Measurements from ENCODE around the gene NRTN.

The NRTN gene

DNA sequence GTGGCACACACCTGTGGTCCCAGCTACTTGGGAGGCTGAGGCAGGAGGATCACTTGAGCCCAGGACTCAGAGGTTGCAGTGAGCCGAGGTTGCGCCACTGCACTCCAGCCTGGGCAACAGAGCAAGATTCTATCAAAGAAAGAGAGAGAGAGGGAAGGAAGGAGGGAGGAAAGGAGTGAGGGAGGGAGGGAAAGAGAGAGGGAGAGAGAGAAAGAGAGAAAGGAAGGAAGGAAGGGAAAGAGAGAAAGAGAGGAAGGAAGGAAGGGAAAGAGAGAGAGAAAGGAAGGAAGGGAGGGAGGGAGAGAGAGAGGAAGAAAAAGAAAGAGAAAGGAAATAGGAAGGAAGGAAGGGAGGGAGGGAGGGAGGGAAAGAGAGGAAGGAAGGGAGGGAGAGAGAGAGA, 12.4 kb downstream of the NRTN start:
- FAIRE-seq, result no peak

DNA sequence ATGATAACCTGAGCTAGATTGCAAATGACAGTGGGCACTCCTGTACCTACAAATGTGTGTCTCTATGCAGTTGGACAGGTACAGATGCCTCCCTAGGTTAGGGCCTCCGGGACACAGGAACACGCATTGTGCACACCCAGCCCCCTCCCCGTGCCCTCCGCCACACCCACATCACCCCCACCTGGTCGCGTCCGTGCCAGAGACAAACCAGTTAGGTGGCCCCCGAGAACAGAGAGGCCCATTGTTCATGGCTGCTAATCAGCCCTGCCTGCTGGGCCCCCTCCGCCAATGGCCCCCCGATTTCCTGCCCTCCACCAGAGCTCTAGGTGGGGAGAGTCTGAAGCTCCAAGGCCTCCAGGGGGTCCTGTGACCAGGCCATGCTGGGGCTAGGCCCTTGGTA, 13.7 kb downstream of the NRTN start:
- no peak for FAIRE-seq

DNA sequence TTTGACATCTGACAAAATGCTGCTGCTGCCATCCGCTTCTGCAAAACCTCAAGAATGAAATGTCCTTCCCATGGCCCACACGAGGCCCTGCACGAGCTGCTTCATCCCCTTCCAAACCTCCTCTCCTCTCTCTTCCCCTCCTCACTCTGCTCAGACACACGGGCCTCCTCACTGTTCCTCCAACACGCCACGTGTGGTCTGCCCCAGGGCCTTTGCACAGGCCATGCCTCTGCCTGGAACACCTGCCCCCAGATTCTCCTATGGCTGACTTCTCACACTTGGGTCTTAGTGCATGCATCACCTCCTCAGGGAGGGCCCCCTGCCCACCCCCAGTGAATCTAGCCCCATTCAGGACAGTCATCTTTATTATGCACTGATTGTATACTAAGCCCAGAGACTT, 15.9 kb downstream of the NRTN start:
- no peak for FAIRE-seq

DNA sequence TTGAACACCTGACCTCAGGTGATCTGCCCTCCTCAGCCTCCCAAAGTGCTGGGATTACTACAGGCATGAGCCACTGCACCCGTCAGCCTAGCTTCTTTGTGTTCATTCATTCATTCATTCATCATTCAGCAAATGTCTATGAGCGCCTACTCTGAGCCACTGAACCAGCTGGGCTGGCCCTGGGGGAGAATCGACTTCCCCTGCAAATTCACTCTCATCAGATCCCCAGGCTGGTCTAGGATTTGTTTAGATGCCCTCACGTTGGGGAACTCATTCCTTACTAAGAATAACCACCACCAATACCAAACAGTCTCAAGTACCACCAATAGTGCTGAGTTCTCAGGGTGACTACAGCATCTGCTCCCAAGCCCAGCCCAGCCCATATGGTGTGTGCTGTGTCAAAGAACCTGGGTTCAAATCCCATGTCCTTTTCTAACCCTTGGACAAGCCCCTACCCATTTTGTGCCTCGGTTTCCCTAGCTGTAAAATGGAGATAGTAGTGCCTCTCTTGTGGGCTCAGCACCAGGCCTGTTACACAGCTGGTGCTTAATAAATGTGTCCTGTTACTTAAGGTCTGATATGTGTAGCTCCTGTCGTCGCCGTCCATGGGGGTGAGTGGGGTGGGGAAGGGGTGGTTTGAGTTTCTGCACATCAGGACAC, 16.8 kb downstream of the NRTN start:
- no peak for FAIRE-seq

DNA sequence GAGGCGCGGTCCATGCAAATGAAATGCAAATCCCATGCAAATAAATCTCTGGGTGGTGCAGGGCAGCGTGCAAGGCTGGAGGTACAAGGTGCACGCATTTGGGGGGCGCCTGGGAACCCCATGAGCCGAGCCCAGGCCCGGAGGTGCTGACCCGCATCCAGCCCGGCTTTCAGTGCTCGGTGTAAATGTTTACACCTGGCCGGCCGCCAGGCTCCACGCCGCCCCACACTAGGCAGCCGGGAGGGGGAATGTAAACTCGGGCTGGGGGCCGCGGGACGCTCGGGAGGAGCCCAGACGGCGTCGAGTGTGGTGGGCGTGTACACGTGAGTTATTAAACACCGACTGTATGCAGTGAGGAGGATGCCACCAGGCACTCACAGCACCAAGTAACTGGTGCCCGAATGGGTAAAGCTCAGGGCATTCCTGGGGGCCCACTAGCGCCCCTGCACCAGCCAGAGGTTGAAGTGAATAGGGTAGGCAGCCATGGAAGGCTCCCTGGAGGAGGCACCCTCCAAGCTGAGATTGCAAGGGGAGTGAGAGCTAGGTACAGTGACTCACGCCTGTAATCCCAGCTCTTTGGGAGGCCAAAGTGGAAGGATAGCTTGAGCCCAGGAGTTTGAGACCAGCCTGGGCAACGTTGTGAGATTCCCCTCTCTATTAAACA, 17.4 kb downstream of the NRTN start:
- no peak for FAIRE-seq

DNA sequence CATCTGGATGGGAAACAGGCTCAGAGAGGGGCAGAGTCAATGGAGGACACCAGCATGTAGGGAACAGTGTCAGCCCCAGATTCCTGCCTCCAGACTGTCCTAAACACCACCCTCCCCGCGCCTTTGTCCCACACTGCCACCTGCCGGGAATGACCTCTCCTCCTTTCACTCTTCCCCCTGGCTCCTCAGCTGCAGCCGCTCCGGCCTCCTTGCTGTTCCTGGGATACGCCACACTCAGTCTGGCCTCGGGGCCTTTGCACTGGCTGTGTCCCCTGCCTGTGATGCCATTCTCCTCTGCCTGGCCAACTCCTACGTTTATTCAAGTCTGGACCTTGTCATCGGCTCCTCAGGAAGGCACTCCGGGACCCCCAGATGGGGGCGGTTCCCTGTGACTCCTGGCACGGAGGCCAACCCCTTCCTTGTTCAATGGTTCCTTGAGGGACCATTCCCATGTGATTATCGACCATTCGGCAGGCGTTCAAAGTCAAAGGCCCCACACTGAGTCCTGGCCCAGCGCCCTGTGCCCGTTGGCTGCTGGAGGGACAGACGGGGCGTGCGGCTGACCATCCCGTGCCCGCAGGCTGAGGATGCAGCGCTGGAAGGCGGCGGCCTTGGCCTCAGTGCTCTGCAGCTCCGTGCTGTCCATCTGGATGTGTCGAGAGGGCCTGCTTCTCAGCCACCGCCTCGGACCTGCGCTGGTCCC, 18.9 kb downstream of the NRTN start:
- no peak for FAIRE-seq

DNA sequence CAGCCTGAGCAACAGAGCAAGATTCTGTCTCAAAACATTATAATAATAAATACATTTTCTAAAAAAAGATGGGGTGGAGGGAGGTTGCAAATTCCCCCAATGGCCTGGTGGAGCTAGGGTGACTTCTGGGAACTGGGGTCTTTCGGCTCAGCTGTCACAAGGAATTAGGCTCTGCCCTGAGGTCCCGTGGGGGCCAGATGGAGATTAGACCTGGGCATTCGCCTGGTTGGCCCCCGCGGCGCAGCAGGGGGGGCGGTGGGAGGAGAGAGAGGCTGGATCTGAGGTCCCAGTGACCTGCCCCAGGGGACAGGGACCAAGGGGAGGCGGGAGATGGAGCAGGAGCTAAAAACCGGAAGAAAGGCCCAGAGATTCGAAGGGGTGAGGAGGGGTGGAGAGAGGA, 19.9 kb downstream of the NRTN start:
- no peak for FAIRE-seq

DNA sequence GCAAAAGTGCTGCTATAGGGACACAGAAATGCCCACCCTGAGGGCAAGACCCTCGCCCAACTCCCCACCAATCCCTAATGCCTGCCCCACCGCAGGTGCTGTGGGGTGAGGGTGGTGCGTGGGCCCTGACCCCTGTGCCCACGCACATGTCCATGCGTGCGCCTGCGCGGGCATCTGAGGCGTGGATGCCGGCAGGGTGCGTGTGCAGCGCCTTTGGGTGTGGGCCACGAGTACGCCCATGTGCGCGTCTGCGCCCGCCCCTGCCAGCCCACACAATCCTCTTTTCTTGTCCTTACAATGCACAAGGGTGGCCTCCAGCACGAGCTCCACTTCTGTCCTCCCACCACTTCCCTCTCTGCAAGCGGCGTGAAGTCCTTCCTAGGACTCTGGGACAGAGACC, 20.3 kb downstream of the NRTN start:
- FAIRE-seq, result no peak

DNA sequence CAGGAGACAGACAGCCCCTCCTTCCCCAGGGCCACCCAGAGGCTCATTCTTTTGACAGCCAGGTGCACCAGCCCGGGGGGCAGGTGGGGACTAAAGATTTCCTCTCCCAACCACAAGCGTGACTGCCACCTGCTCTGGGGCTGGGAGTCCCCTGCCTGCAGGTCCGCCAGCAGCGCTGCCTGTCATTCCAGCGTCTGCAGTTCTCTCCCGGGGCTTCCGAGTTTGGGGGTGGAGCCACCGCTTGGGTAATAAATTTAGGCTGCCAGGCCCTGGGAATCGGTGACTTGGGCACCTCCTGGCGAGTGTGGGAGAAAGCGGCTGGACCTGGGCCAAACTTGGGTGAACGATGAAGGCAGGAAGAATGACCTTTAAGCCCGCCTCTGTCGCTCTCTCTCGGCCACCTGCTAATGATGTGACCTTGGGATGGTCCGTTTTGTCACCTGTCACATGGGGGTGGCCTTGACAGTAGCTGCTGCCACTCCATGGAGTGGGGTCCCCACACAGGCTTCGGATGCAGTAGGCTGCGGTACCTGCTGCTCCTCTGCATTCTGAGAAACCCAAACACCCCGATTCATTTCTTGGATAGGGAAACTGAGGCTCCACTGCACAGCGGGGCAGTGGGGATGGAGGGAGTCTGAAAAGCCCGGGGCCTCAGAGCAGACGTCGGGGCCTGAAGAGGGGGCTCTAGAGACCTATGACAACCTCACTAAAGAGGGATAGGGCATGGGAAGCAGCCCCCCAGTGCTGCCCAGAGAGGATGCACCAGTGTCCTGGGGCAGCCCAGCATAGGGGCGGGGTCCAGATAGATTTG, 21.9 kb downstream of the NRTN start:
- FAIRE-seq, result no peak

DNA sequence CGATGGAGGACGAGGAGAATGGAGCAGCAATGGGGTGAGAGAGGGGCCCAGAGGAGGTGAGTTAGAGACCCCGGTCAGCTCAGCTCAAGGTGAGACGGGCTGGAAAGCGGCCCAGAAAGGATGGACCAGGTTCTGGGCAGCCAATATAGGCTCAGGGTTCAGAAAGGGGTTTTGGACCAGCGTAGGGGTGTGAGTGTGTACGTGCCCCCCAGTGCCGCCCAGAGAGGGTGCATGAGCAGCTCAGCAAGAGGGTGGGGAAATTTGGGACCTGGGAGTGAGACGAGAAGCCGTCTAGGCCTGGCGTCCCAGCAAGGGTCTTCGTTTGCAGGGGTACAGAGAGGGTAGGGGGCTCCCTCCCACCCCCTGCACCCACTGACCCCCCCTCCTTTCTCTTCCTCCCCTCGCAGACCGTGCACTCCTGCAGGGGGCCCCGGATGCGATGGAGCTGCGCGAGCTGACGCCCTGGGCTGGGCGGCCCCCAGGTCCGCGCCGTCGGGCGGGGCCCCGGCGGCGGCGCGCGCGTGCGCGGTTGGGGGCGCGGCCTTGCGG, 22.5 kb downstream of the NRTN start:
- no peak for FAIRE-seq

DNA sequence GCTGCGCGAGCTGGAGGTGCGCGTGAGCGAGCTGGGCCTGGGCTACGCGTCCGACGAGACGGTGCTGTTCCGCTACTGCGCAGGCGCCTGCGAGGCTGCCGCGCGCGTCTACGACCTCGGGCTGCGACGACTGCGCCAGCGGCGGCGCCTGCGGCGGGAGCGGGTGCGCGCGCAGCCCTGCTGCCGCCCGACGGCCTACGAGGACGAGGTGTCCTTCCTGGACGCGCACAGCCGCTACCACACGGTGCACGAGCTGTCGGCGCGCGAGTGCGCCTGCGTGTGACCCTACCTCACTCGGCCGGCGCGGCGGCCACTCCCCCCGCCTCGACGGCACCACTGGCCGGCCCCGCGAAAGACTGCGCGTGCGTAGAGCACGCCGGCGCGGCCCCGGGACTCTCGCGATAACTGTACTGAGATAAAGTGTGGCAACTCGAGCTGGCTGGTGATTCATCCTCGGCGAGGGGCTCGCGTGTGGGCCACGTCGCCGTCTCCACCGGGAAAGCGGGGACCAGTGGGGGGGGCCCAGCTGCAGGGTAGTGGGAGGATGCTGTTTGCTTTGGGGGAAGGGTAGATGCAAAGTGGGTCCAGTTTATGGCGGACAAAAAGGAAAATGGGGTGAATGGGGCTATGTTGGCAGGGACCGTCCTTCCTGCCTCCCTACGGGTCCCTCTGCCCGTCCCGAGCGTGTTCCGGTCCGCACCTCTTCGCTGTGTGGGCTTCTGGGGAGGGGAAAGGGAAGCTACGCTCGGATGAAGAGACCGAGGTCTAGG, 23.2 kb downstream of the NRTN start:
- no peak for FAIRE-seq

DNA sequence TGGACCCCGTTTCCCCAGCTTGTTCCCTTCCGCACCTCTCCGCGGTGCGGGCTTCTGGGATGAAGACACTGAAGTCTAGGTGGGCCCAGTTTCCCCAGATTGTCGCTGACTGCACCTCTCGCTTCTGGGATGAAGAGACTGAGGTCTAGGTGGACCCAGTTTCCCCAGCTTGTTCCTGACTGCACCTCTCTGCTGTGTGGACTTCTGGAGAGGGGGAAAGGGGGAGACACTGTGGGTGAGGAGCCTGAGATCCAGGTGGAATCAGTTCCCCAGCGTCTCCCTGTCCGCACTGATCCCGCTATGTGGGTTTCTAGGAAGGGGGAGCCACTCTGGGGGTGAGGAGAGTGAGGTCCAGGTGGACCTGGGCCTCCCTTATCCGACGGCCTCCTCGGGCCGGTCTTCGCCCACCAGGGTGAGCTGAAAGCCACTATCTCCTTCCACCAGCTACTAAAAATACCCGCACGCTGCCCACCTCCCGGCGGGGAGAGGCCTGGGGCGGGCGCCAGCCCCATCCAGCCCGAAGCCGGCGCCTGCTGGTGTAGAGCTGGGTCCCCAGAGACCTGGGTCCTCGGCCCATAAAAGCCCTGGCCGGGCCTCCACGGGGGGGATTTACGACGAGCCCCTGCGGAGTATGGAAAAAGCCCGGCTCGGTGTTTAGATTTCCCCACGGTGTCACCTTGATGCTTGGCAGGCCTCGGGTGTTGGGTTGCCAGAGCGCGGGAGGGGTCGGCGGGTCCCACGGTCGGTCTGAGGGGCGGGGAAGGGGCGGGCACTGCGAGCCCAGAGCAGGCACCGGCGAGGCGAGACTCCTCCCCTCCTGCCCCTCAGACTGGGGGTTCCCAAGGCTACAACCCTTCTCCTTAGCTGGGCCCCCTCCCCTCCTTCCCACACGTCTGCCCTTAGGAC, 24.0 kb downstream of the NRTN start:
- no peak for FAIRE-seq

DNA sequence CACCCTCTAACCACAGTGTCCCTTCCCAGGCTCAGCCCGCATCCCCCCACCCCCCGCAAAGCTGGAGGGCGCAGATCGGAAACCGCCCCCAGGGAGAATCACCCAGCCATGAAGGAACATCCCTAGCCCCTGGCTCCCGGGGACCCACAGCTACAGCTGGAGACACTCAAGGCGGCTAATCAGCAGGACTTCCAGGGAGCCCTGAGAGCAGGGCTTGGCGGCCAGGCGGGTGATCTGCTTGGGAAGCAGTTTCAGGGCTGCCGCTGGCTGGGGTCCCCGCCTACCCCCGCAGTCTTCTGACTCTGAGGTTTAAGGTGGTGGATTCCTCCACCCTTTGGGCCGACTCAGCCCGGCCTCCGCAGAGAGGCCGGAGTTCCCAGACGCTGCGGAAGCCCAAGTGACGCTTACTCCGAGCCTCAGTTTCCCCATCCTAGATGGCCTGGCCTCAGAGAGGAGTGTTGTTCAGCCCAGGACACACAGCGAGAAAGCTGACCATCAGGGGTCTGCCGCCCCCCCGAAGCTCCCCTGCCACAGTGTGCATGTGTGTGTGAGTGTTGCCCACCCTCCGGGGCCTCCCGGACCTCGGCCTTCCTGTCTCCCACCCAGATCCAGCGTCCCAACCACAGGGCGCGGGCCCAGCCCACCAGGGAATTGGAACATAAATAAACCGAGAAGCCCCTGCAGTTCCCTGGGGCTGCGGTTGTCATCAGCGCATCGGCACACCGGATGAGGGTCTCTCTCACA, 24.9 kb downstream of the NRTN start:
- FAIRE-seq, result no peak

DNA sequence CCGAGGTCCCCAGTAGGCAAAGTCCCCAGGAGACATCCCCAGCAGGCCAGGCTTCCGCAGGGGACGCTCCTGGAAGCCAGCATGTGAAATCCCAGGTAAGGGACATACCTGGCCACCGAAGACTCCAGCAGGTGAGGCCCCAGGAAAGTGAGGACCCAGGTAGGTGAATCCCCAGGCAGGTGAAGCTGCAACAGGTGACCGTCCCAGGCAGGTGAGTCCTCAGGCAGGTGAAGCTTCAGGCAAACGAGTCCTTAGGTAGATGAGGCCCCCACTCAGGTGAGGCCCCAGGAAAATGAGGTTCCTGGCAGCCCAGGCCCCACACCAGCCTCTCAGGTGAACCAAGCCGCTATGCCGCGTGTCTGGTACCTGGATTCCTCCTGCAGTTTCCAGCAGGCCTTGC, 26.3 kb downstream of the NRTN start:
- no peak for FAIRE-seq

DNA sequence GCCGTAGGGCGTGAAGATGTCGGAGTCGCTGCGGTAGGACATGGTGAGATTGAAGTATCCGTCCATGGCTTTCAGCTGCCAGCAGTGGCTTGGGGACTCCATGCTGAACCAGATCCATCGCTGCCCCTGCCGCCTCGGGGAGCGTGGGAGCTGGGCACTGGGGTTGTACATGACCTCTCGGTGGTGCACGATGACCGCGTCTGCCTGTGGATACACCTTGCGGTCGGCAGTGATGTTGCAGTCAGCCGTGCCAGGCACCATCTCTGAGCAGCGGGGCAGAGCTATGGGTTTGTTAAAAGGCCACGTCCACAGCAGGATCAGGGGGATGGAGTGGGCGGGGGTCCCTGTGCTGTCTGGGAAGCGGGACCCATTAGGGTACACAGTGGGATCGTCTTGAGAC, 27.2 kb downstream of the NRTN start:
- FAIRE-seq, result no peak

DNA sequence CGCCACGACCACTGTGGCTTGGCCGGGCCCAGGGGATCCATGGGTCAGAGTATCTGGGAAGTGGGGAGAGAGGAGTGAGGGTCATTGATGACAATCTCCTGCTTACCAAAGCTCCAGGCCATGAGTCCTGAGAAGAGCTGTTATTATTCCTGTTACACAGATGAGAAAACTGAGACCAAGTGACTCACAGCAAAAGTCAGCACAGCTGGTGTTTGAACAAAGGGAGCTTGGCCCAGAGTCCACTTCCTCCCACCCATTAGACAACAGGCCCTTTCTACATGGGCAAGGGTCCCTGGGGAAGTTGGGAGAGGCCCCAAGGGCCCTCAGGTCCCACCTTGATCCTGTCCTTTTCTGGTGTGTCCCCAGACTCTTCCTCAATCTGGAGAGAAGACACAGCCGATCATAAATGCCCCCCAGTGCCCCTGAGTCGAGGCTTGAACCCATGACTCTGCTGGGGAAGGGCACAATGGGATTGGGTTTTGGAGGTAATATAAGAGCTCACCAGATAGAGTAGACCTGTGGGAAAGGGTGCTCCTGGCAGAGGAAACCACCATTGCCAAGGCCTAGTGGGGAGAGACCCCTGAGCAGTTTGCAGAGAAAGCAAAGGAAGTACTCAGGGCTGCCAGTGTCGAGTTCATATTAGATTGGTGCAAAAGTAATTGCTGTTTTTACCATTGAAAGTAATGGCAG, 27.8 kb downstream of the NRTN start:
- FAIRE-seq, result no peak

DNA sequence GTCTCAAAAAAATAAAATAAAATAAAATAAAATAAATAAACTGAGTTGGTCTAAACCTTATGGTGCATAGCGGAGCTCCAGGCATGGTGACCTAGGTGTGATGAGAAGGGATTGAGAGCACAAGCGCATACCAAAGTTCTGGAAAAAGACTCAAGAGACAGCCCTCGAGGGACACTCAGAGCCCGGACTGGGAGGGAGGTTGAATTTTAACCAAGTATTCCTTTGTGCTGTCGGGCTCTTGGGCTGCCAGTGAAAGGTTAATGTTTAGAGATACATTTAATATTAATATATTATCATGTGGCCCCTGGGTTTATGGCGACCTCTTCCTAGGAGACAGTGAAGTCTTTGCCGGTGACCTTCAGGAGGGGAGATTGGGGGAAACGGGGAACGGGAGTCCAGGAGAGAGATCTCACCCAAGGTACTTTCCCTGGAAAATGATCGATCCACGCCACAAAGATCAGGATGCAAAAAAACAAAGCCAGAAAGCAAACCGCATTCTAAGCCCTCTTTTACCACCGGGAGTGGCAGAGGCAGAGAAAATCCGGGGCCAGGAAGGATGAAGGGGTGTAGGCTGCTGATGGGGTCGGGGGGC, 33.0 kb downstream of the NRTN start:
- no peak for FAIRE-seq

DNA sequence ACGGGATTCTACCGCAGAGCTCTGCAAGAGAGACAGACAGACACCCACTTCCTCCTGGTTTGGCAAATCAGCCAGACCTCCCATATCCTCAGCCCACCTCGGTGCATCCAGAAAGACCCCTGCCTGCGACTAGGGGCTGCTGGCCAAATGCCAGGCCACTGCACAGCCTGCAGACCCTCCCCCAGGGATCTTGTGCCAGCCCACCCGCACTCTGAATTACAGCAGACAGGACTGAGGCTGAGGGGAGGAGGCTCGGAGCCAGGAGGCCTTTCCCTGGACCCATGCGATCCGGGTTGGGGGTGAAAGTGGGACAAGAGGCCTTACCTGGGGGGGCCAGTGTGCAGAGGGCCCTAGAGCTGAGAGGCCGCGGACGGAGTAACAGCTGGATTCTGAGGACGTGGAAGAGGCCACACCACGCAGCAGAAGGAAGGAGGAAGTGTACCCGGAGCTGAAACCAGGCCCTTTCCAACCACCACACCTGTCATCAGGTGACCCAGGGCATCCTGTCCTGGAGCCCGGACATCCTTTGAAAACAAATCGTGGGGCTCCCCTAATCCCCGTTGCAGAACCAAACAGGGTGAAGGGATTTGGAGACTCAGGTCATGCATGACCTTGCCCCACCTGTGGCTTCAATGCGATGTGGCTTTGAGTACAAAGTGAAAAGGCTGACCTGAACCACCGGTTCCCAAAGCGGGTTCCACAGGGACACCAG, 33.6 kb downstream of the NRTN start:
- no peak for FAIRE-seq
